G401.6 (cell line): ENCODE measurements around the gene METTL1.

ENCODE experiments used
- FAIRE-seq: peaks from 2 replicates; lab custom pipeline; 2012; peaks lifted over from hg19 to GRCh38; lab: Jason Lieb, UNC

The METTL1 gene

DNA sequence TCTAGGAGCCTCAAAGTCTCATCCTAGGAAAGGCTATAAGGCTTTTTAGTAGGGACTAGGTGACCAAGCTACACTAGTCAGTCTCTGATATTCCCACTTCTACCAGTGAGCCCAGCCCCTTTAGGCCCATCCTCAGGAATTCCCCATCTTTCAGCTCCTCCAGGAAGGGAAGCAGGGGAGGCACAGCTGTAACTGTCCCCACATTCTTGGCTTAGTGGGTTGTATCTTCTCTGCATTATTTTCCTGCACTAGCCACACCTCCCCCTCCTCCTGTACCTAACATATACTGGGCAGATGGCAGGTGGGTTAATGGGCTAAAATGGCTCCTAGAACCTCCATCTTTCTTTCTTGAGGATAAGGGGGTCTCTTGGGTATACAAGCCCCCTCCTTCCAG is 4.6 kb downstream of the METTL1 start:
- FAIRE-seq = no peak

DNA sequence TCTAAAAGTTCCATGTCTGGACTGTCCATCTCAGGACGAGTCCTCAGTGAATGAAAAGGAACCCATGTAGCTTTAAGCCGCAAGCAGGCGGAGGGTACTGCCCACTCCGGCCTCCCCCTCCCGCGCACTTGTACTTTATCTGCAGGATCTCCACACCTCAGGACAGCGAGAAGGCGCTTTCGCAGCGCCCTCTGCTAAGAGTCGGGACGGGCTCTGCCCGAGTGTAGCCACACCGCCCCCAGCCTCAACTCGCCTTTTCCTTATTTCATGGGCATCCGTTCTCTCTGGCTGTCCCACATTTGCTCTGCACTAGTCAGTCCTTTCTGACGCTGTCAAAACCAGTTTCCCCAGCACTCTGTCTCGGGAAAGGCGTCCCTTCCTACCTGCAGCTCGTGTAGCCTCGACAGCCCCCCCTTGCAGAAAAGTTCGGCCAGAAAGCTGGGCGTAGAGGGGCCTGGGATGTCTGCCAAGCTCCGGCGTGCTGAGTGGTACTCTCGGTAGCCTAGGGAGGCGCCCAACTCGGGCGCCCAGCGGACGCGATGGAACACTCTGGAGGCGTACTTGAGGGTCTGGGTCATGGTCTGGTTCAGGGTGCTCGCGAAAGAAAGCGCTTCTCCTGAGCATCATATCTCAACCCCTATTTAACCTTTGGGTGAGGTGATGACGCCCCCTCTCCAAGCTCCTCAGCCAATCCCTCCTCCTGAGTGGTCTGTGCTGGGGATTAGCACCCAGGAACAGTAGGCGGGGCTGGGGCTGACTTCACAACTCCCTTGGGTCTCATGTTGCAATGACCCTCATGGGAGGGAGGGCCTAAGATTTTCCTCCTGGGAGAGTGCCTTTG is 5.2 kb downstream of the METTL1 start, which contains the start of gene CYP27B1:
TSS of gene CYP27B1 (minus strand) at position 615 of the 841 bp plus-strand sequence. CDS start at position 578, 37 bp downstream.
- no peak for FAIRE-seq

DNA sequence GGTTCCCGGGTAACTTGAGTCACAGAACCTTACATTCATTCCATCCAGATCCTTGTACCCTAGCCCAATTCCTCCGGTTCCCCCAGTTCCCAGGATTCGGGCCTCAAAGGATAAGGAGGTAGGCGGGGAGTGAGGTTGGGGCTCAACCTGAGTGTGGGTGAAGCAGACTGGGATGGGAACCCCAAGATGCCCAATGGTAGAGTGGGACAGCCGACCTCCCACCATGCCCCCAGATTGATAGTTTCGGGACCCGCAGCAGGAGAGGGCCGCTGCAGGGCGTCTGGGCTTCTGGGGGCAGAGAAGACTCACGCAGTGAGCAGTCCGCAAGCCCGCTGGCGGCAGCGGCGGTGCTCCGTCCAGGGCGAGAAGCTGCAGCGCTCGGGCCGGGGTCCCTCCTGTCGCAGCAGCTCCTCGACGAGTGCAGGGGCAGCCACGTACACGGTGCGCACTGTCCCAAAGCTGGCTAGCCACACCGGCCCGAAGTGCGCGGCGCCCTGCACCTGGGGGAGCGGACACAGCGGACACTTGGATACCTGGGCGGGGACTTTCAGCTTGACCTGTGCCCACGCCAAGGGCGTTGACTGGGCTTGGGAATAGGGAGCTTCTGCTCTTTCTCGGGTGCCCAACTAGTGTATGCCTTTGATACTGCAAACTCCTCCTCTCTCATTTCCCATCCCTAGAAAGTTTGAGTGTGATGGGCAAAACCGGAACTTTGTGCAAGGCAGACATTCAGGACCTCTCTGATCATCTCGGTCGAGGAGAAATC is 6.0 kb downstream of the METTL1 start:
- no peak for FAIRE-seq

DNA sequence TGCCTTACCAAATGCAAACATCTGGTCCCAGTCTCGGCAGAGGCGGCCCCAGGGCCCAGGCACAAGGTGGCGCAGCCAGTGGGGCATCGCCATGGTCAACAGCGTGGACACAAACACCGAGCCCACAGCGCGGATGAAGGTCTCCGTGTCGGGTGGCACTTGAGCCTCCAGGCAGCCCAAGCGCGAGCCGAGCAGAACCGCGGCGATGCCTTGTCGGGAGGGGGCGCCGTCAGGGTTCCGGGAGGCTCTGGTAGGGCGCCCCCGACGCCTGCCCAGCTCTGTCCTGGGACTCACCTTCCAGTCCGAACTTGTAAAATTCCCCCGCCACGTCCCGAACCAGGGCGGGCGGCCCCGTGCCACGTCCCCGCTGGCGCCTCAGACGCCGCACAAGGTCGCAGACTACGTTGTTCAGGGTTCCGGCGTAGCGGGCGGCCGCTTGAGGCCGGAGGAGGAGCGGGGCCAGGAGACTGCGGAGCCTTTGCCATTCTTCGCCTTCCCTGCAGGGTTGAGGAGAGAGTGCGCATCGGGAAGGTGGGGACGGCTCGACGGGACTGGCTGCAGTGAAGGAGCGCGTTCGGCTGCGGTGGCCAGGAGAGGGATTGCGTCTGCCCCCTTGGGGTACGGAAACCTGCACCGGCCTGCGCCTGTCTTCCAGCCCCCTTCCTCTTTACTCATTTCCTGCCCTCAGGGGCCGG is 6.8 kb downstream of the METTL1 start:
- no peak for FAIRE-seq

DNA sequence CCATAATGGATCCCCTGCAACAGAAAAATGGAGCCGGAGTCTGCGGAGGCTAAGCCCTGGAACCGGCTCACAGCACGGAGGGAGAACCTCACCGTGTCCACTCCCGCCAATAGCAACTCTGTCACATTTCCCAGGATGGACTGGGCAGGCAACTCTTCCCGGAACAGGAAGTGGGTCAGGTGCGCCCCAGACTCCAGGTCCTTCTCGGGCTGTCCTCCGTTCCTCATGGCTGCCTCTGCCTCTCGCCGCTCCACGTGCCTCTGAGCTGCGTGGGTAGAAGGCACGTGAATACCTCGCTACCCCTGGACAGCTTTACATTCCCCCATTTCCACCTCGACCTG is 7.3 kb downstream of the METTL1 start:
- no peak for FAIRE-seq

DNA sequence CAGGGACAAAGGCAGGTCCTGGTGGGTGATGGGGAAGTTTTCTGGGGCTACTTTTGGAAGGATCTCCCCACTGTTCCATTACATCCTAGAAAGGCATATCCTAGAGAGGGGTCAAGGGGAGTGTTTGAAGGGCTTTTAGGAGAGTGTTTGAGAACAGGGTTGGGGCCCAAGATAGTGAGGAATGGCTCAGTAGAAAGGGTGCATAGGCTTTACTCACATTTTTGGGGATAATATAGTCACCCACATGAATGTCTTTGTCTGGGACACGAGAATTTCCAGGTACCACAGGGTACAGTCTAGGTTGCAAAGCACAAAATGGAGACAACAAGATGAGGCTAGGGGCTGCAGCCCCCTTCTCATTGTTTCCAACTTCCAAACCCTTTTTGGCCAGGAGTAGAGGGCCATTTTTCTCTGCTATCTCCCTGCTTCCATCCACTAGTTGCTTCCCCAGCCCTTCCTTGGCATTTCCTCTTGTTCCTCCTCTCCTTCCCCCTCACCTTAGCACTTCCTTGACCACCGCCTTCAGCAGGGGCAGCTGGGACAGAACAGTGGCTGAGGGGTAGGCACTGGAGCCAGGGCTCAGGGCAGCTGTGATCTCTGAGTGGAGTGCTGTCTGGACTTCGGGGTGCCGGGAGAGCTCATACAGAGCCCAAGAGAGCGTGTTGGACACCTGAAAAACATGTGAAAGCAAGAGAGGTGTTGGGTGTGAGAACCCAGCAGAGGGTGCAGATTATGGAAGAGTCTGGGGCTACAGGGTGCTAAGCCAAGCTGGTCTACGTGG is 7.8 kb downstream of the METTL1 start:
- no peak for FAIRE-seq

DNA sequence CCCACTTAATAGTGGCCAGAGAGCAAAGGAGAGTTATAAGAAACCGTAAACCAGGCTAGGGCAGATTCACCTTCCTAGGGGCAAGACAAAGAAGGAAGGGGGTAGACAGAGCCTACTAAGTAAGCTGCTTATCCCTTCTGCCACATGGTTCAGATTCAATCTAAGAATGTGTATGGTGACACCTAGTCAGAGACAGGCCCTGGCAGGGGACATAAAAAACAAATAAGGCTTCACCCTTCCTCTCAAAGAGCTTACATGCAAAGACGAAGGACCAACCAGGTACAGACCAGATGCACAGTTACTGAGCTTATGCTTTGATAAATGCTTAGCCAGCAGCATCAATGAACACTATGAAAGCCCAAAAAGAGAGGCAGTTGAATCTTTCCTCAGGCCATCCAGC is 9.4 kb downstream of the METTL1 start:
- no peak for FAIRE-seq

DNA sequence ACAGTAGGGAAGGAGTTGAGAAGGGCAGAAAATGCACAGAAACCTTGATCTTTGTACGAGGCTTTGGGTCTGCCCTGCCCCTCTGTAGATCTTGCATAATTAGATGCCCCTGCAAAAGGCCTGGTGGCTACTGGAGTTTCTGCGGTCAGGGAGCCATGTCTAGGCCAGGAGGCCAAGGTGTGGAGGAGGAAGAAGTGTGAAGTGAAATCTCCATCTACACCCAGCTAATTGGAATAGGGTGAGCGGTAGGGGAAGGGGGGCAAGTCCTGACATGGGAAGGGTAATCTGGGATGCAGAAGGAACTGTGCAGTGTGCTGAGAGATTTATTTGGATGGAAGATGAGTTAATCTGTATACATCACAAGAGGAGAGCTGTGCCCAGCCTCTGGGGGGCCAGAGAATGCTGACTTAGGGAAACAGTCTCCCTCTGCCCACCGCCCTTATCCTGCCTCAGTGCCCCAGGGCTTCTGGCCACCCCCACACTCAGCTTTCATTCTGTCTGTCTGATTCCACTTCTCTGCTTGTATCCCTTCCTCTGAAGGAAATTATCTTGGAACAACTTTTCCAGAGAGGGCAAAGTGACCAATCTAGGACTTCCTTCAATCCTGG is 10.4 kb downstream of the METTL1 start:
- no peak for FAIRE-seq

DNA sequence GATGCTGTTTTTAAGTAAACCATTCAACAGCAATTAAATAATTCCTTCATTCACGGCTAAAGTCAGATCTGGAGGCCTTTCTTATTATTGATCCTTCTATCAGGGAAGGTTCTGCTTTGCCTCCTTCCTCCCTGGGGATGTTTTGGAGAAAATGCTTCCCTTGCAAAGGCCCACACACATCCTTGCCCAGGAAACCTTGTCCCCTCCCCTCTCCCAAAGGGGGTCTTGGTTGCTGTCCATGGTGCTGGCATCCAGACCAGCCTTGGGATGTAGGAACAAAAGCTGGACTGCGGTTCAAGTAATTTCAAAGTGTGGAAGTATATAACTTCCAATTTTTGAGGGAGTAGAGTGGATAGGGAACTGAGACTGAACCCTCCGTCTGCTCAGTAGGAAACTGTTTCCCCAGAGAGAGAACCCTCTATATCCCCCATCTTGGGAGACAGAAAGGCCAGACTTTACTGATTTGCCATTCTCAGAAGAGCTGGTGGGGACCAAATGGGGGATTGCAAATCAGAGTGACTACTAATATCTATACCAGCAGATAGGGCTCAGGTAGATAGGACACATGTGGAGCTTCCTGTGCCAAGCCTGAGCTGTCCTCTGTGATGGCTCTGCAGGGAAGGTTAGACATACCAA is 11.4 kb downstream of the METTL1 start:
- no peak for FAIRE-seq

DNA sequence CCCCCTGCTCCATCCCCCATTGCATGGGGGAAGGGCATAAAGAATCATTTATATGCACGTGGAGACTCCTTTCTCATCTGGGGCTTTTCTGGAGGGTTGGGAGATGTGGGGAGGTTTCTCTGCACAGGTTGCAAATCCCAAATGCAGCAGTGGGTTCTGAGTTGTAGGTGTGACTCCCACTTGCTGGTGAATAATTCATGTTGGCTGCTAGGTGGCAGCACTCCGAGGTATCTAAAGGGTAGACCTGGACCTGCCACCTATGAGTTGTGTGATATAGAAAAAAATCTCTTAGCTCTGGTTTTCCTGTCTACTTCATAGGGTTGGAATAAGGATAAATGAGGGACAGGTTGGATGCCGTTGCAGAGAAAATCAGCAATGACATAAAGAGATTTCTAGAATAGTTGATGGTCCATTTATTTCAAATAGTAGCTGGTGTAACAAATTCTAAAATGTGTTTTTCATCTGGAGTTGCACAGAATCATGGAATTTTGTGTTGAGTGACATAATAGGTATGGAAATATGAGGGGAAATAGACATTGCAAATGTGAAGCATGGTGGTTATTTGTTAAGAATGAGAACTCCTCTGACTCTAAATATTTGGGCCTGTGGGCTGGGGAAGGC is 12.4 kb downstream of the METTL1 start:
- FAIRE-seq = peak; percentile 81

DNA sequence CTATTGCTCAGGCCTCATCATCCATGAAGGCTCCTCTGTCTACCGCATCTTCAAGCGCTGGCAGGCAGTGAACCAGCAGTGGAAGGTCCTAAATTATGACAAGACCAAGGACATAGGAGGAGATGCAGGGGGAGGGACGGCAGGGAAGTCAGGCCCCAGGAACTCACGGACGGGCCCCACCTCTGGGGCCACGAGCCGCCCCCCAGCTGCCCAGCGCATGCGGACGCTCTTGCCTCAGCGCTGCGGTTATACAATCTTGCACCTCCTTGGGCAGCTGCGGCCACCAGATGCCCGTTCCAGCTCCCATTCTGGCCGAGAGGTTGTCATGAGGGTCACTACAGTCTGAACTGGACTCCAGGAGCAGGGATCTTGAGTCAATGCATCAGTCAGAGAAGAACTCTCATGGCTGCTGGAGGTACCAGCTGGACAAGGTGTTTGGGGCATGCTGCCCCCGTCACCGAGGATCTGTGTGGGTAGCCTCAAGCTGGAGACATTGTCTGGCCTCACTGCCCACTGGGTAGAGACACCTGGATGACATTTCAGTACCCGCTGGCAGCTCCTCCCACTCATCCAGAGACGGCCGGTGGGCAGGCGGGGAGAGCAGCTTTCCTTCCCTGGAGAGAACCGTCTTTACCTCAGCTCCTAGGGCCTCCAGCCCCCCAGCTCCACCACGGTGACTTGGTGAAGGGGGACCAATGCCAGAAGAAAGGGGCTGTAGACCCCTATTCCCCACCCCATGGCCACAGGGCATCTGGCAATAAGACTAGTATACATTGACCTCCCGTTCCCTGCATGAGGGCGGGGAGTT is 13.1 kb downstream of the METTL1 start:
- no peak for FAIRE-seq

DNA sequence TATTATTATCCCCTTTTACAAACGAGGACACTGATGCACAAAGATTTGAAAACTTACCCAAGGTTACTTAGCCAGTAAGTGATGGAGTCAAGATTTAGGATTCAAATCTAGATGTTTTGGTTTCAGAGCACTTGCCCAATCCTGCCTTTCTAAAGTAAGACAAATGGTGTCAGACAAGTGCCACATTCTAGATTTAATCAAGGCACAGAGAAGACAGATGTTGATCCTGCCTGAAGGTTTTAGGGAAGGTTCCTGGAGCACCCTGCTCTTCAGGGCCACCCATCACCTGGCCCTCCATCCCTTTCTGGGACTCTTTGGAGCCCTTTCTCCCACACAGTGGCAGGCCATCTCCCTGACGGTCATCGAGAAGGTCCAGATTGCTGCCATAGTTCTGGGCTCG is 14.1 kb downstream of the METTL1 start:
- no peak for FAIRE-seq

DNA sequence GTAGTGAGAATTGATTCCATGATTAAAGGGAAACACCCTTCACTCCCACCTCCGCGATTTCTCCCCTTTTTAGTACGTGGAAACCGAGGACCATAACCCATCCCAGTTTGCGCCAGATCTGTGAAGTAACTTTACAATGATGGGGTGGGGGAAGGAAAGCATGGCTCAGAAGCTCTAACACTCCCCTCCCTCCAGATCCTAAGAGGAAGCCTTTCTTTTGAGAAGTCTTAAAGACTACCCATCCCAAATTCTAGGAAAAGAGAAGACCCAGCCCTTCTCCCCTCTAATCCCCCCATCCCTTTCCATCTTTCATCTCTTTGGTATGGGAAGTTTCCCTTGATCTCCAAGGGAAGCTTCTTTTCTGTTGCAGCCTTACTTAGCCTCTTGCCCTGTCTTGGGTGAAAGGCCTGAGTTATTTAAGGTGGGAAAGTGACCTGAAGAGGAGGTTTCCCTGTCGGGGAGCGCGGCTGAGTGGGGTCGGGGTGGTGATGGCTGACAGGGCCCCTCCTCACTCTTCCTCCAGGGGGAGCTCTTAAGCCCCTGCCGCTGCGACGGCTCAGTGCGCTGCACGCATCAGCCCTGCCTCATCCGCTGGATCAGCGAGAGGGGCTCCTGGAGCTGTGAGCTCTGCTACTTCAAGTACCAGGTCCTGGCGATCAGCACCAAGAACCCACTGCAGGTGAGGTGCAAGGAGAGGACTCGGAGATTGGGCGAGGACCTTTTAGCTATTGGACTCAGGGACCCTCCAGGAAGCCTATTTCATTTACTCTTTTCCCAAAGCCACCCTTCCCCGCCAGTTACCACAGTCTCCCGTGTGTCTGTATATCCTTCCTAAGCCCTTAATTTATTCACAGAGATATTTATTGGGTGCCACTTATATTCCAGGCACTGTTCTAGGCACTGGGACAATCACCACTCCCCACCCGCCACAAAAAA is 15.2 kb downstream of the METTL1 start:
- no peak for FAIRE-seq

DNA sequence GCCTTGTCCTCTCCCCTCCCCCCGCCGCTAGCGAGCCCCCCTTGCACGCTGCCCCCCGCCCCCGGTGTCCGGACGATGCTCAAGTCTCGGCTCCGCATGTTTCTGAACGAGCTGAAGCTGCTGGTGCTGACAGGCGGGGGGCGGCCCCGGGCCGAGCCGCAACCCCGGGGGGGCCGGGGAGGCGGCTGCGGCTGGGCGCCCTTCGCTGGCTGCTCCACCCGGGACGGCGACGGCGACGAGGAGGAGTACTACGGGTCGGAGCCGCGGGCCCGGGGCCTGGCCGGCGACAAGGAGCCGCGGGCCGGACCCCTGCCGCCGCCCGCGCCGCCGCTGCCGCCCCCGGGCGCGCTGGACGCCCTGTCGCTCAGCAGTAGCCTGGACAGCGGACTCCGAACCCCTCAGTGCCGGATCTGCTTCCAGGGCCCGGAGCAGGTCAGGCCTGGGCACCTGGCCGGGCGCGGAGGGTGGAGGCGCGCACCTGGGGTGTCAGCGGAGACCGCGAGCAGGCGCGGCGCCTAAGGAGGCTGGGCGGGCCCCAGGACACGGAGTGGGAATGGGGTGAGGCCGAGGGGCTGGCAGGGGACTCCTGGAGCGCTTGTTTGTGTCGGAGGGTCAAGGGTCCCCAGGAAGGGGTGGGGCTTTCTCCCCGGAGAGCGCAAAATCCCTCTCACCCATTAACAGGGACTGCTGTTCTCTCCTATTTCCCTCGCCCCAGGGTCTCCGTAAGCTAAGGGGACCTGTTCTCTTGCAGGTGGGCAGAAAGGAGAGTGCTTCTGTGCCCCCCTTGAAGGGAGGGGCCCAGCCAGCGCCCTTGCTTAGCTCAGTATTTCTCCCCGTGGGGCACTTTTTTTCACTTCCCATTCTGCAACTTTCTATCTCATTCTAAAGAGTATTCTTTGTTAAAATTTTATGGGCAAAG is 16.2 kb downstream of the METTL1 start:
- no peak for FAIRE-seq

DNA sequence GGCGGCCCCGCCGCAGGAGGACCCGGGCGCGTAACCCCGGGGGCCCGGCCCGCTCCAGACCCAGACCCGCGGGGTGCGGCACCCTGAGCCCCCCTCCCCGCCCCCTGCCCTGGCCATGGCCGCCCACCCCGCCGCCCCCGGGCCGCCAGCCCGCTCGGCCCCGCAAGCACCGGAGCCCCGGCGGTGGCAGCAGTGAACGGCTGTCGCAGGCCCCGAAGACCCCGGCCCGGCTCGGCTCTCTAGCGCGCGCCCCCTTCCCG is 16.8 kb downstream of the METTL1 start:
- FAIRE-seq = no peak

DNA sequence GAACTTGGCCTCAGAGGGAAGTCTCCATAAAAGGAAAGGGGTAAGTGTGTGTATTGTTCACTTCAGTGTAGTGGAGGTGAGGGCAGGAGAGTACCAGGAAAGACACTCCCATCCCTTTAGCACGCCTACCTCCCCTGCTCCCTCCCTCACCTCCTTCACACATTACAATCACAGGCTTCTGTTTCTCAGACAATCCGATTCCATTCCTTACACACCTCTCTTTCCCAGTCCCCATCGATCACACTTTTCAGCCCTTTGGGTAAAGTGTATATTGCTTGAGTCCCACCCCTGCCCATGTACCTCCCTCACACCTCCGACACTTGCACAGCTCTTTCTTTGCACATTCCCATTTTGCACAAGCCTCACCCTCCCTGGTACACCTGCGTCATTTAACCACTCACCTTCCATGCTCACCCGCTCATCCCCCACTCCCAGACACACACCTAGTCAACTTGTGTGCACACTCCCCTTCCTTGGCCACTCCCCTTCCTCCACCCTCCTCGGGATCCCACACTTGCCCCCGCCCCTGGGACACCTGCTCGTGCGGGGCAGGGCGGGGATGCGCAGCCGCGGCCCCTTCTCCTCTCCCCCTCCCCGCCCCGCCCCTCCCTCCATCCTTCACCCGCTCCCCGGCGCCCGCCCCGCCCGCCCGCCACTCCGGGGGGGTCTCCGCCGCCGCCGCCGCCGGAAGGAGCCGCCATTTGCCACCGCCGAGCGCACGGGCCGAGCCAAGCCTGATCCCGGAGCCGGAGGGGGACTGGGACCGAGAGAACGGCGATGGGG is 17.3 kb downstream of the METTL1 start, which contains the start of gene MARCHF9:
TSS of gene MARCHF9 (plus strand) at position 693 of the 783 bp plus-strand sequence. CDS start 426 bp downstream, outside the sequence.
- no peak for FAIRE-seq

DNA sequence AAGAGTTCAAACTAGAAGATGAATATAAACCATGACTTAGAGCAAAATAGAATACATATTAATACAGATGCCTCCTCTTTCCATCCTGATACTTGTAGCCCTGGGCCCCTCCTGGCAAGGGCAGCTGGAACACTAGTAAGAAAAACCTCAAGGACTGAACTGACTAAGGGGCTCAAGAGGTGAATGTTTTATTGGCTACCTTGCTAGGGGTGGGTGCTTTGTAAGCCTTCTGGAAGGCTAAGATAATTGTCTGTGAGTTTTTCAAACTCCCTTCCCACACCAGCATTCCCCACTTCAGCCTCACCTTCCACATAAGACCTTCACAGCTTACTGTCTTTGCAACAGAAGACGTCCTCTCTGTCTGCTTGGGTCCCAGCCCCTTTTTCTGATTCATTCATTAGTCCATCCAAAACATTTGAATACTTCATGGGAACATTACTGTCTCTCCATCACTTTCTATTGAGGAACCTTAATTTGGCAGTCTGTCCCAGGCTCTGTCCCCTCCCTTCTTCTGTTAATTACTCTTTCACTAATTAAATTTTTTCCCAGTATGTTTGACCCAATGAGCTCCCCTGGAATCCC is 18.1 kb downstream of the METTL1 start:
- no peak for FAIRE-seq
